ENCODE measurements around the gene SNTA1.

DNA sequence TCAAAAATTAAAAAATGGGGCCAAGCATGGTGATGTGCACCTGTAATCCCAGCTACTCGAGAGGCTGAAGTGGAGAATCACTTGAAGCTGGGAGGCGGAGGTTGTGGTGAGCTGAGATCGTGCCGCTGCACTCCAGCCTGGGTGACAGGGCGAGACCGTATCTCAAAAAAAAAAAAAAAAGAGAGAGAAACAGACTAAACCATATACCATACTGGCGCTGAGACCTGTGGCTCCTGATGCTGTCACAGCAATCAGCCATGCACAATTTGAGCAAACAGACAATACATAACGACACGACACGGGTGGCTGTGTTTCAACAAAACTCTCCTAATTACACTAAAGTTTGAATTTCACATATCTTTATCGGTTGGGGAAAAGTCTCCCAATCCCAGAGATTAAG is 31.4 kb upstream of the SNTA1 start:
- no peak for TF ChIP-seq EZH2 (IDR thresholded peaks at IDR 0.05; ENCODE audit: low read length, missing control alignments)
- TF ChIP-seq, protein P1, sequence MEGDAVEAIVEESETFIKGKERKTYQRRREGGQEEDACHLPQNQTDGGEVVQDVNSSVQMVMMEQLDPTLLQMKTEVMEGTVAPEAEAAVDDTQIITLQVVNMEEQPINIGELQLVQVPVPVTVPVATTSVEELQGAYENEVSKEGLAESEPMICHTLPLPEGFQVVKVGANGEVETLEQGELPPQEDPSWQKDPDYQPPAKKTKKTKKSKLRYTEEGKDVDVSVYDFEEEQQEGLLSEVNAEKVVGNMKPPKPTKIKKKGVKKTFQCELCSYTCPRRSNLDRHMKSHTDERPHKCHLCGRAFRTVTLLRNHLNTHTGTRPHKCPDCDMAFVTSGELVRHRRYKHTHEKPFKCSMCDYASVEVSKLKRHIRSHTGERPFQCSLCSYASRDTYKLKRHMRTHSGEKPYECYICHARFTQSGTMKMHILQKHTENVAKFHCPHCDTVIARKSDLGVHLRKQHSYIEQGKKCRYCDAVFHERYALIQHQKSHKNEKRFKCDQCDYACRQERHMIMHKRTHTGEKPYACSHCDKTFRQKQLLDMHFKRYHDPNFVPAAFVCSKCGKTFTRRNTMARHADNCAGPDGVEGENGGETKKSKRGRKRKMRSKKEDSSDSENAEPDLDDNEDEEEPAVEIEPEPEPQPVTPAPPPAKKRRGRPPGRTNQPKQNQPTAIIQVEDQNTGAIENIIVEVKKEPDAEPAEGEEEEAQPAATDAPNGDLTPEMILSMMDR (conservative IDR thresholded peaks at IDR 0.05 in 1 of 2, IDR thresholded peaks at IDR 0.05 in 1 of 2; ENCODE audit: low read depth in 1 of 2, low read length in 2 of 2), result no peak
